Progenitor cell of endocrine pancreas (in vitro differentiated cells): ENCODE results near the gene CASP3. TPM values are rescaled to one million over a fixed set of nuclear protein-coding genes. Genes with fewer than 3 reads are reported as not detected.

ENCODE experiments used
- DNase-seq: peaks from one replicate; pipeline ENCODE4 v3.0.0; 2021; ENCODE audit warnings: low spot score; ENCODE audit not compliant: unreplicated experiment
- H3K27ac Mint-ChIP-seq: 2 replicates; pipeline ENCODE4 v1.8.0; 2021; ENCODE audit warnings: mild to moderate bottlenecking, moderate library complexity, mixed read lengths
- H3K27me3 Mint-ChIP-seq: 2 replicates; pipeline ENCODE4 v1.8.0; 2021; ENCODE audit warnings: mixed read lengths
- H3K36me3 Mint-ChIP-seq: 2 replicates; pipeline ENCODE4 v1.8.0; 2022; ENCODE audit warnings: mixed read lengths; ENCODE audit not compliant: insufficient read depth
- H3K4me1 Mint-ChIP-seq: 2 replicates; pipeline ENCODE4 v1.8.0; 2021; ENCODE audit warnings: low read depth, mixed read lengths
- H3K4me3 Mint-ChIP-seq: 2 replicates; pipeline ENCODE4 v1.8.0; 2021; ENCODE audit warnings: low read depth, mild to moderate bottlenecking, moderate library complexity, mixed read lengths
- H3K9me3 Mint-ChIP-seq: 2 replicates; pipeline ENCODE4 v1.8.0; 2021; ENCODE audit warnings: low read depth, mixed read lengths
- CTCF ChIP-seq: fragments of 200-600 bp; sonication (generic); IDR thresholded peaks from one replicate; pipeline ENCODE4 v1.5.0; 2021; ENCODE audit warnings: antibody characterized with exemption, mild to moderate bottlenecking; ENCODE audit not compliant: unreplicated experiment
- total RNA-seq: library from RNA; stranded (reverse); gene quantifications from 2 replicates; pipeline ENCODE4 v1.2.1, GENCODE V29; 2021

The CASP3 gene
- total RNA-seq, 1 donor from 2014 or later: 29.6 TPM

GRCh38 chr4:184643731-184644130 is 5.5 kb downstream of the CASP3 start:
- Mint-ChIP-seq H3K36me3 (peaks cover 7% of the 10 kb centered on the region), H3K27me3 (no peaks in the 10 kb centered on the region), H3K4me1 (peaks cover 22% of the 10 kb centered on the region), H3K9me3 (no peaks in the 10 kb centered on the region), H3K27ac (no peak overlapping the region), H3K4me3 (no peak overlapping the region)
- DNase-seq: no peak
- TF ChIP-seq CTCF: no peak

- H3K27me3 Mint-ChIP-seq: no peaks in the 10 kb centered on the region
- TF ChIP-seq CTCF: no peak
- DNase-seq: no peak
- no peak overlapping the region for H3K4me3 Mint-ChIP-seq
- H3K27ac Mint-ChIP-seq: no peak overlapping the region
- no peaks in the 10 kb centered on the region for H3K9me3 Mint-ChIP-seq
- H3K4me1 Mint-ChIP-seq: peaks cover 4% of the 10 kb centered on the region
- peaks cover 17% of the 10 kb centered on the region for H3K36me3 Mint-ChIP-seq
Observed at GRCh38 chr4:184641451-184641850, 7.8 kb downstream of the CASP3 start.

GRCh38 chr4:184641022-184641421 is 8.2 kb downstream of the CASP3 start:
- Mint-ChIP-seq H3K9me3 (no peaks in the 10 kb centered on the region), H3K27ac (no peak overlapping the region), H3K27me3 (no peaks in the 10 kb centered on the region), H3K4me3 (no peak overlapping the region), H3K36me3 (peaks cover 17% of the 10 kb centered on the region), H3K4me1 (no peaks in the 10 kb centered on the region)
- TF ChIP-seq CTCF: no peak
- no peak for DNase-seq

- H3K36me3 Mint-ChIP-seq: peaks cover 28% of the 10 kb centered on the region
- H3K27me3 Mint-ChIP-seq: no peaks in the 10 kb centered on the region
Observed at GRCh38 chr4:184636897-184637296, 12.3 kb downstream of the CASP3 start.

GRCh38 chr4:184636144-184636543 is 13.1 kb downstream of the CASP3 start:
- H3K4me1 Mint-ChIP-seq: peaks cover 2% of the 10 kb centered on the region
- TF ChIP-seq CTCF: no peak
- no peaks in the 10 kb centered on the region for H3K27me3 Mint-ChIP-seq
- no peak overlapping the region for H3K27ac Mint-ChIP-seq
- H3K36me3 Mint-ChIP-seq: peaks cover 28% of the 10 kb centered on the region
- H3K4me3 Mint-ChIP-seq: no peak overlapping the region
- H3K9me3 Mint-ChIP-seq: no peaks in the 10 kb centered on the region
- no peak for DNase-seq

More at GRCh38 chr4:184636897-184637296, 12.3 kb downstream of the CASP3 start:
- Mint-ChIP-seq H3K4me3 (no peak overlapping the region), H3K9me3 (no peaks in the 10 kb centered on the region), H3K27ac (no peak overlapping the region), H3K4me1 (peaks cover 2% of the 10 kb centered on the region)
- DNase-seq: no peak
- TF ChIP-seq CTCF: no peak
